H1 (cell line): Measurements from ENCODE around the gene SHISAL1. TPM values are rescaled to one million over a fixed set of nuclear protein-coding genes. Genes with fewer than 3 reads are reported as not detected.

ENCODE experiments used
- CTCF ChIA-PET: fragments of 300-600 bp; sonication (Branson Sonifier 250); formaldehyde crosslinking; loops from one replicate; lab custom pipeline; 2021; ENCODE audit not compliant: partially characterized antibody; lab: Charles Lee
- POLR2A ChIA-PET: fragments of 300-600 bp; sonication (Branson Sonifier 250); formaldehyde crosslinking; loops from one replicate; lab custom pipeline; 2021; ENCODE audit warnings: inconsistent platforms; ENCODE audit not compliant: partially characterized antibody; lab: Charles Lee
- DNase-seq, 2 experiments: peaks; one replicate each; pipeline versions ENCODE4 v3.0.0 to v3.0.0-alpha.2; 2010 to 2022; ENCODE audit warnings: low spot score in 2 of 2, low read depth in 1 of 2, mixed read lengths in 1 of 2
- FAIRE-seq: peaks from 2 replicates; lab custom pipeline; 2011; peaks lifted over from hg19 to GRCh38; lab: Jason Lieb, UNC
- H2AFZ ChIP-seq: 2 replicates; pipeline ENCODE4 v1.8.1; 2012; ENCODE audit warnings: low read length, inconsistent platforms
- H2AK5ac ChIP-seq: 2 replicates; pipeline ENCODE4 v1.6.1; 2013; ENCODE audit warnings: low read depth, low read length
- H2BK120ac ChIP-seq: replicated peaks from 2 replicates; pipeline ENCODE3; 2013; ENCODE audit warnings: low read depth, low read length, inconsistent platforms
- H2BK12ac ChIP-seq: 2 replicates; pipeline ENCODE4 v1.6.1; 2013; ENCODE audit warnings: low read depth, low read length
- H2BK15ac ChIP-seq: 2 replicates; pipeline ENCODE4 v1.6.1; 2013; ENCODE audit warnings: low read length
- H2BK20ac ChIP-seq: 2 replicates; pipeline ENCODE4 v1.6.1; 2013; ENCODE audit warnings: low read length
- H2BK5ac ChIP-seq: 2 replicates; pipeline ENCODE4 v1.6.1; 2013; ENCODE audit warnings: low read depth, low read length
- H3K14ac ChIP-seq: 2 replicates; pipeline ENCODE4 v1.6.1; 2013; ENCODE audit warnings: inconsistent platforms; ENCODE audit not compliant: insufficient read length
- H3K18ac ChIP-seq: 2 replicates; pipeline ENCODE4 v1.6.1; 2013; ENCODE audit warnings: low read length; ENCODE audit errors: extremely low read depth
- H3K23ac ChIP-seq: 2 replicates; pipeline ENCODE4 v1.6.1; 2013; ENCODE audit warnings: inconsistent platforms; ENCODE audit not compliant: insufficient read length
- H3K23me2 ChIP-seq: 2 replicates; pipeline ENCODE4 v1.6.1; 2013; ENCODE audit warnings: low read depth, low read length
- H3K27ac ChIP-seq: 2 replicates; pipeline ENCODE4 v1.6.1; 2011; ENCODE audit warnings: low read depth, low read length, inconsistent platforms
- H3K27me3 ChIP-seq, 4 experiments: replicated peaks in 1 of 4; 1 replicate in 1 of 4; 2 replicates in 3 of 4; pipeline versions ENCODE4 v1.6.1 to v1.8.1; 2011 to 2013; ENCODE audit warnings: low read length in 3 of 4, mild to moderate bottlenecking in 3 of 4, inconsistent platforms in 2 of 4, mixed read lengths in 2 of 4, moderate library complexity in 1 of 4; ENCODE audit not compliant: control insufficient read depth in 3 of 4, insufficient read depth in 3 of 4; ENCODE audit errors: extremely low read depth in 1 of 4
- H3K36me3 ChIP-seq, 4 experiments: 2 replicates each; pipeline versions ENCODE4 v1.6.1 to v1.8.1; 2011 to 2013; ENCODE audit warnings: mild to moderate bottlenecking in 4 of 4, low read length in 3 of 4, moderate library complexity in 2 of 4, control low read depth in 1 of 4, inconsistent platforms in 1 of 4; ENCODE audit not compliant: insufficient read depth in 4 of 4, control insufficient read depth in 2 of 4
- H3K4ac ChIP-seq: replicated peaks from 2 replicates; pipeline ENCODE3; 2013; ENCODE audit warnings: low read length, low read depth, mixed read lengths, inconsistent platforms; ENCODE audit not compliant: insufficient read length
- H3K4me1 ChIP-seq, 4 experiments: replicated peaks in 1 of 4; 1 replicate in 1 of 4; 2 replicates in 3 of 4; pipeline versions ENCODE4 v1.6.1 to v1.8.1; 2011 to 2013; ENCODE audit warnings: low read length in 3 of 4, inconsistent platforms in 2 of 4, mixed read lengths in 1 of 4; ENCODE audit not compliant: insufficient read depth in 4 of 4, control insufficient read depth in 3 of 4
- H3K4me2 ChIP-seq, 2 experiments: 2 replicates each; pipeline versions ENCODE4 v1.6.1 to v1.8.1; 2011 to 2013; ENCODE audit warnings: low read depth in 2 of 2, low read length in 2 of 2, control low read depth in 1 of 2, inconsistent platforms in 1 of 2, mild to moderate bottlenecking in 1 of 2; ENCODE audit not compliant: insufficient read depth in 1 of 2
- H3K4me3 ChIP-seq, 4 experiments: fragments of 200-600, 300-600 bp in 1 of 4; sonication (generic), shearing (Covaris generic), sonication (Bioruptor Twin) in 1 of 4; 2 replicates each; pipeline versions ENCODE4 v1.5.1 to v1.8.1; 2011 to 2016; ENCODE audit warnings: low read length in 4 of 4, low read depth in 3 of 4, control low read depth in 2 of 4, inconsistent platforms in 2 of 4, mild to moderate bottlenecking in 2 of 4, mixed read lengths in 1 of 4, moderate library complexity in 1 of 4; ENCODE audit not compliant: insufficient read depth in 2 of 4; ENCODE audit errors: extremely low read depth in 1 of 4
- H3K56ac ChIP-seq: replicated peaks from 2 replicates; pipeline ENCODE3; 2013; ENCODE audit warnings: low read depth, mild to moderate bottlenecking, mixed read lengths, low read length, inconsistent platforms; ENCODE audit not compliant: insufficient read length
- H3K79me1 ChIP-seq: 2 replicates; pipeline ENCODE4 v1.6.1; 2013; ENCODE audit warnings: low read depth, low read length, control low read depth
- H3K79me2 ChIP-seq, 2 experiments: 2 replicates each; pipeline versions ENCODE4 v1.6.1 to v1.8.1; 2012 to 2013; ENCODE audit warnings: low read length in 2 of 2, mild to moderate bottlenecking in 2 of 2, inconsistent platforms in 1 of 2; ENCODE audit not compliant: insufficient read depth in 2 of 2, control insufficient read depth in 1 of 2
- H3K9ac ChIP-seq, 4 experiments: replicated peaks in 1 of 4; 1 replicate in 1 of 4; 2 replicates in 3 of 4; pipeline versions ENCODE4 v1.6.1 to v1.8.1; 2011 to 2013; ENCODE audit warnings: low read depth in 3 of 4, low read length in 3 of 4, control low read depth in 2 of 4, mild to moderate bottlenecking in 2 of 4, moderate library complexity in 2 of 4, inconsistent platforms in 1 of 4; ENCODE audit errors: extremely low read depth in 1 of 4
- H3K9me3 ChIP-seq, 2 experiments: 2 replicates each; pipeline versions ENCODE4 v1.6.1 to v1.8.1; 2012 to 2013; ENCODE audit warnings: mild to moderate bottlenecking in 2 of 2, moderate library complexity in 2 of 2, control low read depth in 1 of 2, inconsistent platforms in 1 of 2, low read depth in 1 of 2, low read length in 1 of 2, mixed read lengths in 1 of 2; ENCODE audit not compliant: insufficient read depth in 2 of 2
- H4K20me1 ChIP-seq, 2 experiments: replicated peaks in 1 of 2; 2 replicates each; pipeline versions ENCODE3 to v1.8.1; 2011 to 2013; ENCODE audit warnings: inconsistent platforms in 2 of 2, low read length in 2 of 2, mild to moderate bottlenecking in 1 of 2; ENCODE audit not compliant: insufficient read depth in 2 of 2, control insufficient read depth in 1 of 2
- H4K5ac ChIP-seq: 2 replicates; pipeline ENCODE4 v1.6.1; 2013; ENCODE audit warnings: low read length, low read depth, mixed read lengths, inconsistent platforms; ENCODE audit not compliant: insufficient read length
- H4K8ac ChIP-seq: 2 replicates; pipeline ENCODE4 v1.8.0; 2013; ENCODE audit warnings: mild to moderate bottlenecking, moderate library complexity, low read length, inconsistent platforms; ENCODE audit not compliant: insufficient read depth; ENCODE audit errors: extremely low read depth
- H4K91ac ChIP-seq: replicated peaks from 2 replicates; pipeline ENCODE3; 2013; ENCODE audit warnings: low read length, mixed read lengths, inconsistent platforms; ENCODE audit not compliant: insufficient read length
- CEBPB ChIP-seq: IDR thresholded peaks from 2 replicates; pipeline ENCODE4 v1.6.1; 2012; ENCODE audit warnings: low read depth, low read length
- MAFK ChIP-seq: IDR thresholded peaks from 2 replicates; pipeline ENCODE4 v1.6.1; 2012; ENCODE audit warnings: low read depth, mild to moderate bottlenecking, improper control_type of control experiment, low read length
- YY1 ChIP-seq: IDR thresholded peaks from 2 replicates; pipeline ENCODE4 v1.6.1; 2011; ENCODE audit warnings: low read depth, mild to moderate bottlenecking, low read length
- WGBS, 2 experiments: shearing (Covaris generic) in 1 of 2; methylation state at CpG; one replicate each; pipeline versions ENCODE4 v1.1.6 to v1.1.7; 2013 to 2015; ENCODE audit warnings: low lambda C conversion rate in 2 of 2, mixed read lengths in 2 of 2, inconsistent platforms in 1 of 2, low coverage in 1 of 2, missing lambda C conversion rate in 1 of 2; ENCODE audit not compliant: insufficient replicate concordance in 2 of 2, insufficient coverage in 1 of 2, insufficient read length in 1 of 2; ENCODE audit errors: extremely low coverage in 1 of 2, missing lambda C conversion rate in 1 of 2; 5-methylcytosine and 5-hydroxymethylcytosine counted together
- polyA plus RNA-seq, 7 experiments: library from polyadenylated mRNA; depleted of rRNA in 3 of 7; stranded (reverse) in 5 of 7; unstranded in 2 of 7; fragments of >200 nt in 5 of 7; fragments of 200-250 nt in 2 of 7; gene quantifications; 1 replicate in 5 of 7; 2 replicates in 1 of 7; 4 replicates in 1 of 7; pipeline versions ENCODE4 v1.2.1 to v1.2.3, GENCODE V29; 2011 to 2013; ENCODE audit warnings: missing spikeins in 2 of 7, mixed read lengths in 2 of 7
- total RNA-seq: library from RNA; stranded (reverse); fragmentation: NEBNext Ultra II Directional; extraction: Animal tissue kit (Norgen Biotek cat#: 25700); gene quantifications from 2 replicates; pipeline ENCODE4 v1.2.1, GENCODE V29; 2021
- TF ChIP-seq, protein P1 (sequence below): IDR thresholded peaks from 2 replicates; pipeline ENCODE4 v1.6.1; 2012; ENCODE audit warnings: low read length, inconsistent platforms

The SHISAL1 gene
- total and polyA plus RNA-seq, 2 of the 8 experiments (the other 6 are each of a cell fraction or from before 2014, with no cell fraction given): 3.7 to 5.8 TPM

DNA sequence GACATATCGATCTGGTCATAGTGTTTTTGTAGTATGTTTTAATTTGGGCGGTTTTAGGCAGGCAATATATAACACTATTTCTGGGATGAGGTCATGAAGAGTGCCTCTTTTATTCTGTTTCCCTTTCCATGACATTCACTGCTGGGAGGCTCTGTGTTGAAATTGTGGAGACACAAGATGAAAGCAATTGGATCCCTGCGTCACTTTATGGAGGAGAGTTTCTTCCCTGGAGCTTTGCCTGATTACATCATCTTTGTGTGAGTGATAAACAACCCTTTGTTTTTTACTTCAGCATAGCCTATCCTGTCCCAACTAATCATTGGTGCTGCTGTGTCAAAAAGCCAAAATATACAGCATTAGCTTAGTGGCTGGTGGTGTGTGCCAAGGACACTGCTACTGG lies 83.4 kb downstream of the SHISAL1 start:
- Histone ChIP-seq H2BK120ac (no peak overlapping the region), H3K4me1 (no peaks in the 10 kb centered on the region), H4K8ac (no peak overlapping the region), H3K23me2 (no peaks in the 10 kb centered on the region), H3K4me2 (no peak overlapping the region), H3K27me3 (no peaks in the 10 kb centered on the region), H2BK20ac (no peak overlapping the region), H2AK5ac (no peak overlapping the region), H2BK5ac (no peak overlapping the region), H2AFZ (no peak overlapping the region), H3K27ac (no peak overlapping the region), H3K79me1 (no peaks in the 10 kb centered on the region), H2BK12ac (no peak overlapping the region), H3K14ac (no peak overlapping the region), H3K4me3 (no peak overlapping the region), H2BK15ac (no peak overlapping the region), H3K18ac (no peak overlapping the region), H4K20me1 (no peaks in the 10 kb centered on the region)
- FAIRE-seq: no peak
- WGBS, 2 experiments: 83% methylated on average over 3 of the region's 3 CpGs; no CpG with 5 or more reads in 1 of the 2 experiments
- CTCF ChIA-PET: no interaction called here
- DNase-seq: no peak
- TF ChIP-seq MAFK (no peak), CEBPB (no peak), YY1 (no peak)
- TF ChIP-seq, protein P1, sequence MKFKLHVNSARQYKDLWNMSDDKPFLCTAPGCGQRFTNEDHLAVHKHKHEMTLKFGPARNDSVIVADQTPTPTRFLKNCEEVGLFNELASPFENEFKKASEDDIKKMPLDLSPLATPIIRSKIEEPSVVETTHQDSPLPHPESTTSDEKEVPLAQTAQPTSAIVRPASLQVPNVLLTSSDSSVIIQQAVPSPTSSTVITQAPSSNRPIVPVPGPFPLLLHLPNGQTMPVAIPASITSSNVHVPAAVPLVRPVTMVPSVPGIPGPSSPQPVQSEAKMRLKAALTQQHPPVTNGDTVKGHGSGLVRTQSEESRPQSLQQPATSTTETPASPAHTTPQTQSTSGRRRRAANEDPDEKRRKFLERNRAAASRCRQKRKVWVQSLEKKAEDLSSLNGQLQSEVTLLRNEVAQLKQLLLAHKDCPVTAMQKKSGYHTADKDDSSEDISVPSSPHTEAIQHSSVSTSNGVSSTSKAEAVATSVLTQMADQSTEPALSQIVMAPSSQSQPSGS: no peak
- TF ChIP-seq, all 59 proteins: peak for 0
- Histone ChIP-seq H3K79me2 (no peaks in the 10 kb centered on the region), H4K91ac (no peak overlapping the region), H3K9me3 (peaks cover 3 to 5% of the 10 kb centered on the region in 2 experiments; a peak in 1 of 4 replicates), H3K4ac (no peak overlapping the region), H3K23ac (no peak overlapping the region), H3K9ac (no peak overlapping the region), H3K36me3 (no peaks in the 10 kb centered on the region), H3K56ac (no peak overlapping the region), H4K5ac (no peak overlapping the region)
- POLR2A ChIA-PET: no interaction called here
